ENCODE data around the gene ARG2.

The ARG2 gene

GRCh38 chr14:67683842-67684241 lies 64.1 kb downstream of the ARG2 start:
- DNase-seq (ENCODE audit: low read depth) = no peak

GRCh38 chr14:67690011-67690410 lies 70.3 kb downstream of the ARG2 start:
- no peak for DNase-seq (ENCODE audit: low read depth)

GRCh38 chr14:67694791-67695393 lies 75.2 kb downstream of the ARG2 start:
- peak; percentile 45 for DNase-seq (ENCODE audit: low read depth)

- DNase-seq (ENCODE audit: low read depth) = peak; percentile 54
Observed at GRCh38 chr14:67695394-67695949, 75.8 kb downstream of the ARG2 start, which contains the start of gene RDH11. Gene RDH11 (minus strand): TSS chr14:67695764. CDS start chr14:67695703, 61 bp downstream.

- DNase-seq (ENCODE audit: low read depth) = no peak
Observed at GRCh38 chr14:67697006-67697405, 77.3 kb downstream of the ARG2 start.

- no peak for DNase-seq (ENCODE audit: low read depth)
Observed at GRCh38 chr14:67698179-67698578, 78.5 kb downstream of the ARG2 start.
